ENCODE data around the gene KCTD21.
A peak's percentile ranks its signal among the peaks of the same experiment; 100 is the strongest.
"Not testable (repeated sequence)": the region's sequence is repeated elsewhere in the genome, so short reads cannot be mapped to it uniquely, and the experiment has no call there.

Gene KCTD21

DNA sequence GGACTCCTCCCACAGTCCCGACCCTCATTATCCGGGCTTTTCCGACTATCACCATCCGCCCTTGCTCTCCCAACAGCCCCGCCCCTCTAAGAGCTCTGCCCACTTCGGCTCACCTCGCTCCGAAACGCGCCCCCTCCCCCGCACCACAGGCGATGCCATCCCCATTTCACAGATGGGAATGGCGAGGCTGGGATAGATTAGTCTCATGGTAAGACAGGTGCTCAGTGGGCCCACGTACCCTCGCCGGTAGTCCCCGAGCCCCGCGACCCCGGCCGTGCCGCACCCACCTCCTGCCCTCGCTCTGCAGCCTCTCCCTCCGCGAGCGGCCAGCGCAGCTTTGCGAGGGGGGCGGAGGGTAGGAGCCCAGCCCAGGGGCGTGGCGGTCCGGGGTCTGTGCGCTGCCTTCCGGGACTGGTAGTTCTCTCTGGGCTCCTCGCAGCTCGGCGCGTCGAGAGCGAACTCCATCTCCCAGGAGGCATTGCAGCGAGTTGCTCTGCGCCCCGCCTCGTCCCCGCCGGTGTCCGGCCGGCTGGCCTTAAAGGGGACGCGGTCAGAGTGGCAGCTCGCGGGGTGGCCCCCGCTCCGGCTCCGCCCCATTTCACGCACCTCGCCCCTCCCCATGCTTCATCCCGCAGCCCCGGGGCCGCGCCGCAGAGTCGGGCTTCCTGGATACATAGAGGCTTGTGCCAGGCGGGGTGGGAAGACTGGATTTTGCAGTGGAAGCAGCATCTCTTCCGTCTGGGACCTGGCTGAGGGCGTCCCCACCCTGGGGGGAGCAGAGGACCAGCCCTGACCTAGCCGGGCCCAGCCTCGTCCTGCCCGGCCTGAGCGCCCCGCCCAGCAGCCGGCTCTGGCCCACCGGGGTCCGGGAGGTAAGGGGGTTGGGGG lies at the start of gene KCTD21, which contains the start of gene USP35:
Gene KCTD21, minus strand, starts transcription at position 341 of the 888 bp plus-strand sequence. CDS start 14,072 bp downstream, outside the sequence.
Gene USP35, plus strand, starts transcription at position 634 of the 888 bp plus-strand sequence. CDS start 7,327 bp downstream, outside the sequence.
- Histone ChIP-seq H3K27ac (ENCODE audit: low read length) (peak within 1 kb of the TSS; percentile 56), H3K9me3 (ENCODE audit: control insufficient read depth in 1 of 2, low read length in 2 of 2) (no peaks in the 10 kb centered on the region), H3K4me1 (ENCODE audit: control insufficient read depth in 1 of 2, insufficient read depth in 2 of 2, low read length in 2 of 2) (peaks cover 0 to 31% of the 10 kb centered on the region in 2 donors), H3K27me3 (ENCODE audit: low read depth, low read length) (no peaks in the 10 kb centered on the region), H3K36me3 (ENCODE audit: control insufficient read depth in 1 of 2, insufficient read depth in 2 of 2, low read length in 2 of 2) (no peaks in the 10 kb centered on the region), H3K4me3 (ENCODE audit: low read depth in 1 of 2, low read length in 2 of 2) (peak within 1 kb of the TSS; percentile 82 to 97)

GRCh38 chr11:78237293-78238046 lies 49.0 kb upstream of the KCTD21 start:
- H3K4me3 ChIP-seq (ENCODE audit: low read depth in 1 of 2, low read length in 2 of 2) = no peak overlapping the region
- peaks cover 0 to 4% of the 10 kb centered on the region in 2 donors for H3K36me3 ChIP-seq (ENCODE audit: control insufficient read depth in 1 of 2, insufficient read depth in 2 of 2, low read length in 2 of 2)
- peaks cover 0 to 4% of the 10 kb centered on the region in 2 donors for H3K9me3 ChIP-seq (ENCODE audit: control insufficient read depth in 1 of 2, low read length in 2 of 2)
- peaks cover 0 to 4% of the 10 kb centered on the region in 2 donors for H3K4me1 ChIP-seq (ENCODE audit: control insufficient read depth in 1 of 2, insufficient read depth in 2 of 2, low read length in 2 of 2)
- no peaks in the 10 kb centered on the region for H3K27me3 ChIP-seq (ENCODE audit: low read depth, low read length)
- no peak overlapping the region for H3K27ac ChIP-seq (ENCODE audit: low read length)

DNA sequence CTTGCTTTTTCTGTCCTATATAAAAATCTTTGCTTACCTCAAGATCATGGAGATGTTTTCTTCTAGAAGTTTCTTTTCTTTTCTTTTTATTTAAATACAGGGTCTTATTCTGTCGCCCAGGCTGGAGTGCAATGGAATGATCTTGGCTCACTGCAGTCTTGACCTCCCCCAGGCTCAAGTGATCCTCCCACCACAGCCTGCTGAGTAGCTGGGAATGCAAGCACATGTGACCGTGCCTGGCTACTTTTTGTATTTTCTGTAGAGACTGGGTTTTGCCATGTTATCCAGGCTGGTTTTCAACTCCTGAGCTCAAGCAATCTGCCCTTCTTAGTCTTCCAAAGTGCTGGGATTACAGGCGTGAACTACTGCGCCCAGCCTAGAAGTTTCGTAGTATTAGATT lies 45.6 kb upstream of the KCTD21 start:
- Histone ChIP-seq H3K27me3 (ENCODE audit: low read depth, low read length) (no peaks in the 10 kb centered on the region), H3K4me3 (ENCODE audit: low read depth in 1 of 2, low read length in 2 of 2) (no peak overlapping the region), H3K9me3 (ENCODE audit: control insufficient read depth in 1 of 2, low read length in 2 of 2) (no peaks in the 10 kb centered on the region), H3K36me3 (ENCODE audit: control insufficient read depth in 1 of 2, insufficient read depth in 2 of 2, low read length in 2 of 2) (peaks cover 0 to 4% of the 10 kb centered on the region in 2 donors), H3K4me1 (ENCODE audit: control insufficient read depth in 1 of 2, insufficient read depth in 2 of 2, low read length in 2 of 2) (peaks cover 0 to 4% of the 10 kb centered on the region in 2 donors), H3K27ac (ENCODE audit: low read length) (no peak overlapping the region)

- not testable (repeated sequence) for H3K27ac ChIP-seq (ENCODE audit: low read length); H3K4me3 ChIP-seq (ENCODE audit: low read depth in 1 of 2, low read length in 2 of 2); H3K36me3 ChIP-seq (ENCODE audit: control insufficient read depth in 1 of 2, insufficient read depth in 2 of 2, low read length in 2 of 2); H3K27me3 ChIP-seq (ENCODE audit: low read depth, low read length); H3K9me3 ChIP-seq (ENCODE audit: control insufficient read depth in 1 of 2, low read length in 2 of 2); H3K4me1 ChIP-seq (ENCODE audit: control insufficient read depth in 1 of 2, insufficient read depth in 2 of 2, low read length in 2 of 2)
Measured at GRCh38 chr11:78233046-78233445, 44.6 kb upstream of the KCTD21 start.

DNA sequence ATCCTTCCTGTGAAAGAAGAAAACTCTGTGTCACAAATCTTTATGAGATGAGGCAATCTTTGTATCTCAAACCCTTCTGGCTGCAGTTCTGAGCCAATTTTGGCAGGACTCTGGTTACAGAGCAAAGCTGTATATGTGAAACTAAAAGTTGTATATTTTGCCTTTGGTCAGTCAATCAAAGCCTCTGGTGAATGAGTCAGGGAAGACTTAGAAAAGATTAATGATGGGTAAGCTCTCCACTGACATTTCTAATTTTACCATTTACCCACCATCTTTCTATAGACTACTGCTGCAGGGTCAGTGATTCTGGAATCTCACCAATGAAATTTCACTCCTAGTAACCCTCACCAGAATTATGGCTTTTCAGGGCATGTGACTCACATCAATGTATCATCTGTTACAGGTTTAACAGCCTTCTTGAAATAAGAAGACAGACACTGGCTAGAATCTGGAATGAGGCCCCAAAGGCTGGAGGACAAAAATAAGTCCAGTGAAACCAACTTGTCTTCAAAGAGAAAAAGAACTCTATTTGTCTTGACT lies 43.6 kb upstream of the KCTD21 start:
- peaks cover 0 to 4% of the 10 kb centered on the region in 2 donors for H3K4me1 ChIP-seq (ENCODE audit: control insufficient read depth in 1 of 2, insufficient read depth in 2 of 2, low read length in 2 of 2)
- H3K27ac ChIP-seq (ENCODE audit: low read length) = no peak overlapping the region

GRCh38 chr11:78230161-78230877 lies 41.9 kb upstream of the KCTD21 start:
- Histone ChIP-seq H3K27me3 (ENCODE audit: low read depth, low read length) (no peaks in the 10 kb centered on the region), H3K27ac (ENCODE audit: low read length) (no peak overlapping the region), H3K36me3 (ENCODE audit: control insufficient read depth in 1 of 2, insufficient read depth in 2 of 2, low read length in 2 of 2) (peaks cover 0 to 5% of the 10 kb centered on the region in 2 donors), H3K9me3 (ENCODE audit: control insufficient read depth in 1 of 2, low read length in 2 of 2) (no peaks in the 10 kb centered on the region), H3K4me1 (ENCODE audit: control insufficient read depth in 1 of 2, insufficient read depth in 2 of 2, low read length in 2 of 2) (peaks cover 0 to 4% of the 10 kb centered on the region in 2 donors), H3K4me3 (ENCODE audit: low read depth in 1 of 2, low read length in 2 of 2) (no peak overlapping the region)

More for the DNA sequence above, 43.6 kb upstream of the KCTD21 start:
- Histone ChIP-seq H3K9me3 (ENCODE audit: control insufficient read depth in 1 of 2, low read length in 2 of 2) (no peaks in the 10 kb centered on the region), H3K36me3 (ENCODE audit: control insufficient read depth in 1 of 2, insufficient read depth in 2 of 2, low read length in 2 of 2) (peaks cover 0 to 4% of the 10 kb centered on the region in 2 donors), H3K27me3 (ENCODE audit: low read depth, low read length) (no peaks in the 10 kb centered on the region), H3K4me3 (ENCODE audit: low read depth in 1 of 2, low read length in 2 of 2) (no peak overlapping the region)

DNA sequence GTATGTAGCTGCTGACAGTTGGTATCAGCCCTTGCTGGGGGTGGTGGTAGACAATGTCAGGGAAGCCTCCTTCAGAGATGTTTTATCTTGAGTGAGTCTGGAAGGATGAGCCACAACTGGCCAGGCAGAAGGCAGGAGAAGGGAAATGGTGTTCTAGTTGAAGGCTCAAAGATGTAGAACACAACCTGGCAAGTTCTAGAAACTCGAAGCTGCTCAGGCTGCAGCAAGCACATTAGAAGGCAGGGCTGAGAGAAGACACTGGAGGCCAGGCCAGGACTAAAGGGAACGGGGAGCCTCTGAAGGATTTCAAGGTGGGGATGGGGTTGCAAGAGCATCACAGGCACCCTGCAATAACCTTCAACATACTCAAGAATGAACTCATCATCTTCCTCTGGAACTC lies 40.7 kb upstream of the KCTD21 start:
- Histone ChIP-seq H3K27ac (ENCODE audit: low read length) (no peak overlapping the region), H3K4me3 (ENCODE audit: low read depth in 1 of 2, low read length in 2 of 2) (no peak overlapping the region), H3K9me3 (ENCODE audit: control insufficient read depth in 1 of 2, low read length in 2 of 2) (no peaks in the 10 kb centered on the region), H3K4me1 (ENCODE audit: control insufficient read depth in 1 of 2, insufficient read depth in 2 of 2, low read length in 2 of 2) (peaks cover 0 to 4% of the 10 kb centered on the region in 2 donors), H3K27me3 (ENCODE audit: low read depth, low read length) (no peaks in the 10 kb centered on the region), H3K36me3 (ENCODE audit: control insufficient read depth in 1 of 2, insufficient read depth in 2 of 2, low read length in 2 of 2) (peaks cover 9 to 14% of the 10 kb centered on the region in 2 donors)

GRCh38 chr11:78228467-78228866 lies 40.0 kb upstream of the KCTD21 start:
- H3K9me3 ChIP-seq (ENCODE audit: control insufficient read depth in 1 of 2, low read length in 2 of 2) = no peaks in the 10 kb centered on the region
- H3K4me1 ChIP-seq (ENCODE audit: control insufficient read depth in 1 of 2, insufficient read depth in 2 of 2, low read length in 2 of 2) = peaks cover 0 to 4% of the 10 kb centered on the region in 2 donors
- peaks cover 13 to 15% of the 10 kb centered on the region in 2 donors for H3K36me3 ChIP-seq (ENCODE audit: control insufficient read depth in 1 of 2, insufficient read depth in 2 of 2, low read length in 2 of 2)
- no peaks in the 10 kb centered on the region for H3K27me3 ChIP-seq (ENCODE audit: low read depth, low read length)
- H3K4me3 ChIP-seq (ENCODE audit: low read depth in 1 of 2, low read length in 2 of 2) = no peak overlapping the region
- no peak overlapping the region for H3K27ac ChIP-seq (ENCODE audit: low read length)

DNA sequence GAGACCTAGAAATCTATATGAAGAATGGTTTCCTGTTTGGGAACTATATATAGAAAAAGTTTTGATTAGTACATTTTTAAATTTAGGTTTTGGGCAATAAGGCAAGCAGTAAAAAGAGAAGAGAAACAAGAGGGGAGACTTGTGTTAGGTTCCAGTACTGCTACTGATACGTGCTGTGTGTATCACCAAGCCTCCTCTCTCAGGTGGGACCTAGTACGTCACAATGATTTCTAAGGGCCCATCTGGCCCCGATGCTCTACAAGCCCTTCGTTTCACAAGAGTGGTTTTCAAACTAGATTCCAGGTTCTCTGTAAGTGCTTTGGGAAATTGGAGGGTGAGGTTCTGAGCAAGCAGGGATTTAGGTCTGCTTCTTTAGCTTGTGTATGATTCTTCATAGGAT lies 39.5 kb upstream of the KCTD21 start:
- Histone ChIP-seq H3K9me3 (ENCODE audit: control insufficient read depth in 1 of 2, low read length in 2 of 2) (no peaks in the 10 kb centered on the region), H3K27me3 (ENCODE audit: low read depth, low read length) (no peaks in the 10 kb centered on the region), H3K4me3 (ENCODE audit: low read depth in 1 of 2, low read length in 2 of 2) (no peak overlapping the region), H3K36me3 (ENCODE audit: control insufficient read depth in 1 of 2, insufficient read depth in 2 of 2, low read length in 2 of 2) (peaks cover 19 to 21% of the 10 kb centered on the region in 2 donors), H3K4me1 (ENCODE audit: control insufficient read depth in 1 of 2, insufficient read depth in 2 of 2, low read length in 2 of 2) (peaks cover 0 to 2% of the 10 kb centered on the region in 2 donors), H3K27ac (ENCODE audit: low read length) (no peak overlapping the region)

DNA sequence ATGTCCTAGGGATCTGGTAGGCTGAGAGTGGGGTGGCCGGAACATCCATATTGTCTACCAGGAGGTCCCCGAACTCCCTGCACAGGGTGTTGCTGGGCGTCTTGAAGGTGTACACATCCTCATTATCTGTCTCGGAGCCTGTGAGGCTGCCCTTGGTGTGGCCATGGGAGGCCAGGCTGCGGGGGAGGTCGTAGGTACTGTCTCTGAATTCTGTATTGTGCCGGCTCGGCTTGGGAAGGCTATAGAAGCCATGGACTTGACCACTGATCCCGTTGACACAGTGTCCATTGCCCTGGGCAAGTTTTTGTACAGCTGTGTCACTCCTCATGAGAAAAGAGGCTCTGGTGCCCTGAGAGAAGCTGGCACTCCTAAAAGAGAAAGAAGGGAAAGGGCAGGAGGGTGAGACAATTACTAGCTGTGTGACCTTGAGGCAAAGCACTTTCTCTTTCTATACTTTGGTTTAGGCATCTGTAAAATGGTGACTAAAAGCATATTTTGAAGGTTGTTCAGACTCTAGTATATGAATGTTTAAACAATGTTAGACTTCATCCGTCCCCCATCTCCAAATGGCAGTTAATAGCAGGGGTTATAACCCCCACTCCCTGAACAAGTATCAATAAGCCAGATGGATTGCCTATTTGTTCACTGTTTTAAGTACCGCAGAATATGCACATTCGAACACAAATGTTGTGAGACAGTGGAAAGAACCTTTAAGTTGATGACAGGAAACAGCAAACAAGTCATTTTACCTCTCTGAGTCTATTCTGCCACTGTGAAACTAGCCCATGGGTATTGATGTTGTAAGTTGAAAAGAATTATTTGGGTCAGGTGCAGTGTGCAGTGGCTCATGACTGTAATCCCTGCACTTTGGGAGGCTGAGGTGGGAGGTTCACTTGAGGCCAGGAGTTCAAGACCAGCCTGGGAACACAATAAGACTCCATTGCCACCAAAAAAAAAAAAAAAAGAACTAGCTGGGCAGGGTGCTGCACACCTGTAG lies 38.6 kb upstream of the KCTD21 start:
- Histone ChIP-seq H3K27me3 (ENCODE audit: low read depth, low read length) (no peaks in the 10 kb centered on the region), H3K4me1 (ENCODE audit: control insufficient read depth in 1 of 2, insufficient read depth in 2 of 2, low read length in 2 of 2) (no peaks in the 10 kb centered on the region), H3K9me3 (ENCODE audit: control insufficient read depth in 1 of 2, low read length in 2 of 2) (no peaks in the 10 kb centered on the region), H3K36me3 (ENCODE audit: control insufficient read depth in 1 of 2, insufficient read depth in 2 of 2, low read length in 2 of 2) (peaks cover 24 to 26% of the 10 kb centered on the region in 2 donors), H3K4me3 (ENCODE audit: low read depth in 1 of 2, low read length in 2 of 2) (no peak overlapping the region), H3K27ac (ENCODE audit: low read length) (no peak overlapping the region)
